ENCODE results near the gene MDC1. TPM values are rescaled to one million over a fixed set of nuclear protein-coding genes. Genes with fewer than 3 reads are reported as not detected.

The MDC1 gene
- polyA plus RNA-seq, 1 donor from 2014 or later, result 8.1 TPM

GRCh38 chr6:30721198-30722024 is 4.3 kb upstream of the MDC1 start:
- Histone ChIP-seq H3K9me2 (ENCODE audit: insufficient read depth, low read length) (no peaks in the 10 kb centered on the region), H3K4me3 (ENCODE audit: low read length) (peak overlapping the region; percentile 99), H3K79me2 (replicated peaks; ENCODE audit: insufficient read depth, low read length) (peaks cover 72% of the 10 kb centered on the region), H2AFZ (ENCODE audit: low read depth, low read length) (no peak overlapping the region), H3K4me2 (ENCODE audit: low read length) (peak overlapping the region; percentile 93), H3K27me3 (ENCODE audit: insufficient read depth, low read depth, low read length) (no peaks in the 10 kb centered on the region), H4K20me1 (ENCODE audit: insufficient read depth) (peaks cover 44% of the 10 kb centered on the region), H3F3A (ENCODE audit: insufficient read depth, low read length, poor library complexity, severe bottlenecking) (peaks cover 17% of the 10 kb centered on the region), H3K36me3 (ENCODE audit: insufficient read depth, low read length) (peaks cover 6% of the 10 kb centered on the region), H3K9ac (ENCODE audit: low read length) (peak overlapping the region; percentile 100), H3K27ac (ENCODE audit: low read length) (peak overlapping the region; percentile 100), H3K9me3 (ENCODE audit: low read length) (no peaks in the 10 kb centered on the region)
- TF ChIP-seq EP300 (conservative IDR thresholded peaks at IDR 0.05; ENCODE audit: poor library complexity, severe bottlenecking), result peak; percentile 45
- TF ChIP-seq CTCF (IDR thresholded peaks at IDR 0.05; ENCODE audit: poor library complexity, severe bottlenecking), result peak; percentile 66
- no peak for TF ChIP-seq EZH2 (IDR thresholded peaks at IDR 0.05; ENCODE audit: borderline replicate concordance, insufficient read depth, low read length, poor library complexity, severe bottlenecking)
- peak; percentile 95 for TF ChIP-seq TAF1 (IDR thresholded peaks at IDR 0.05; ENCODE audit: low read depth)
- TF ChIP-seq MXI1 (conservative IDR thresholded peaks at IDR 0.05; ENCODE audit: poor library complexity, severe bottlenecking), result peak; percentile 83
- TF ChIP-seq SMC3 (conservative IDR thresholded peaks at IDR 0.05; ENCODE audit: poor library complexity), result no peak
- peak; percentile 80 for TF ChIP-seq POLR2AphosphoS5 (IDR thresholded peaks at IDR 0.05)
- TF ChIP-seq, protein P1, sequence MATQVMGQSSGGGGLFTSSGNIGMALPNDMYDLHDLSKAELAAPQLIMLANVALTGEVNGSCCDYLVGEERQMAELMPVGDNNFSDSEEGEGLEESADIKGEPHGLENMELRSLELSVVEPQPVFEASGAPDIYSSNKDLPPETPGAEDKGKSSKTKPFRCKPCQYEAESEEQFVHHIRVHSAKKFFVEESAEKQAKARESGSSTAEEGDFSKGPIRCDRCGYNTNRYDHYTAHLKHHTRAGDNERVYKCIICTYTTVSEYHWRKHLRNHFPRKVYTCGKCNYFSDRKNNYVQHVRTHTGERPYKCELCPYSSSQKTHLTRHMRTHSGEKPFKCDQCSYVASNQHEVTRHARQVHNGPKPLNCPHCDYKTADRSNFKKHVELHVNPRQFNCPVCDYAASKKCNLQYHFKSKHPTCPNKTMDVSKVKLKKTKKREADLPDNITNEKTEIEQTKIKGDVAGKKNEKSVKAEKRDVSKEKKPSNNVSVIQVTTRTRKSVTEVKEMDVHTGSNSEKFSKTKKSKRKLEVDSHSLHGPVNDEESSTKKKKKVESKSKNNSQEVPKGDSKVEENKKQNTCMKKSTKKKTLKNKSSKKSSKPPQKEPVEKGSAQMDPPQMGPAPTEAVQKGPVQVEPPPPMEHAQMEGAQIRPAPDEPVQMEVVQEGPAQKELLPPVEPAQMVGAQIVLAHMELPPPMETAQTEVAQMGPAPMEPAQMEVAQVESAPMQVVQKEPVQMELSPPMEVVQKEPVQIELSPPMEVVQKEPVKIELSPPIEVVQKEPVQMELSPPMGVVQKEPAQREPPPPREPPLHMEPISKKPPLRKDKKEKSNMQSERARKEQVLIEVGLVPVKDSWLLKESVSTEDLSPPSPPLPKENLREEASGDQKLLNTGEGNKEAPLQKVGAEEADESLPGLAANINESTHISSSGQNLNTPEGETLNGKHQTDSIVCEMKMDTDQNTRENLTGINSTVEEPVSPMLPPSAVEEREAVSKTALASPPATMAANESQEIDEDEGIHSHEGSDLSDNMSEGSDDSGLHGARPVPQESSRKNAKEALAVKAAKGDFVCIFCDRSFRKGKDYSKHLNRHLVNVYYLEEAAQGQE (IDR thresholded peaks at IDR 0.05; ENCODE audit: borderline replicate concordance), result no peak
- TF ChIP-seq RAD21 (conservative IDR thresholded peaks at IDR 0.05), result no peak

- H3K4me3 ChIP-seq (ENCODE audit: low read length), result peak overlapping the region; percentile 99
- H3K79me2 ChIP-seq (replicated peaks; ENCODE audit: insufficient read depth, low read length), result peaks cover 75% of the 10 kb centered on the region
- H3K9me2 ChIP-seq (ENCODE audit: insufficient read depth, low read length), result no peaks in the 10 kb centered on the region
- no peak overlapping the region for H3K4me2 ChIP-seq (ENCODE audit: low read length)
- peaks cover 17% of the 10 kb centered on the region for H3F3A ChIP-seq (ENCODE audit: insufficient read depth, low read length, poor library complexity, severe bottlenecking)
- H4K20me1 ChIP-seq (ENCODE audit: insufficient read depth), result peaks cover 41% of the 10 kb centered on the region
- peak overlapping the region; percentile 100 for H3K9ac ChIP-seq (ENCODE audit: low read length)
- no peaks in the 10 kb centered on the region for H3K27me3 ChIP-seq (ENCODE audit: insufficient read depth, low read depth, low read length)
- H3K9me3 ChIP-seq (ENCODE audit: low read length), result no peaks in the 10 kb centered on the region
- H2AFZ ChIP-seq (ENCODE audit: low read depth, low read length), result no peak overlapping the region
- peak; percentile 5 for TF ChIP-seq POLR2AphosphoS5 (IDR thresholded peaks at IDR 0.05)
- no peak for TF ChIP-seq EP300 (conservative IDR thresholded peaks at IDR 0.05; ENCODE audit: poor library complexity, severe bottlenecking)
- peak overlapping the region; percentile 100 for H3K27ac ChIP-seq (ENCODE audit: low read length)
- H3K36me3 ChIP-seq (ENCODE audit: insufficient read depth, low read length), result peaks cover 6% of the 10 kb centered on the region
These were observed 3.7 kb upstream of the MDC1 start for GRCh38 chr6:30720738-30721197.

Measured in neural cell (in vitro differentiated cells).